ENCODE measurements around the gene SNX15.

DNA sequence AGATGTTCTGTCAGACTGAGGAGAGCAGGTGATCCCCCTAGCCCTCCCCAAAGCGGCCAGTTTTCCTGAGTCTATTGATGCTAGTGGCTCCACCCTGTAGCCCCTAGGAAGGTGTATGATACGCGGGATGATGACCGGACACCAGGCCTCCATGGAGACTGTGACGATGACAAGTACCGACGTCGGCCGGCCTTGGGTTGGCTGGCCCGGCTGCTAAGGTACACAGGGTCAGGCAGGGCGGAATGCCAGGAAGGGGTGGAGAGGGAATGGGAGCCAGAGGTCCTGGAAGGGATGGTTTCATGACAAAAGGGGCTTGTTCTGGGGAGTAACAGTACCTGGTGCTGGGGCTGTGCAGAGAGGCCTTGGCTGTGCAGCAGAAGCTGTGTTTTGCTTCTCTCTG lies 60.0 kb downstream of the SNX15 start:
- TF ChIP-seq, protein P1, sequence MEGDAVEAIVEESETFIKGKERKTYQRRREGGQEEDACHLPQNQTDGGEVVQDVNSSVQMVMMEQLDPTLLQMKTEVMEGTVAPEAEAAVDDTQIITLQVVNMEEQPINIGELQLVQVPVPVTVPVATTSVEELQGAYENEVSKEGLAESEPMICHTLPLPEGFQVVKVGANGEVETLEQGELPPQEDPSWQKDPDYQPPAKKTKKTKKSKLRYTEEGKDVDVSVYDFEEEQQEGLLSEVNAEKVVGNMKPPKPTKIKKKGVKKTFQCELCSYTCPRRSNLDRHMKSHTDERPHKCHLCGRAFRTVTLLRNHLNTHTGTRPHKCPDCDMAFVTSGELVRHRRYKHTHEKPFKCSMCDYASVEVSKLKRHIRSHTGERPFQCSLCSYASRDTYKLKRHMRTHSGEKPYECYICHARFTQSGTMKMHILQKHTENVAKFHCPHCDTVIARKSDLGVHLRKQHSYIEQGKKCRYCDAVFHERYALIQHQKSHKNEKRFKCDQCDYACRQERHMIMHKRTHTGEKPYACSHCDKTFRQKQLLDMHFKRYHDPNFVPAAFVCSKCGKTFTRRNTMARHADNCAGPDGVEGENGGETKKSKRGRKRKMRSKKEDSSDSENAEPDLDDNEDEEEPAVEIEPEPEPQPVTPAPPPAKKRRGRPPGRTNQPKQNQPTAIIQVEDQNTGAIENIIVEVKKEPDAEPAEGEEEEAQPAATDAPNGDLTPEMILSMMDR (IDR thresholded peaks at IDR 0.05), result no peak
- no peak for TF ChIP-seq POLR2A (IDR thresholded peaks at IDR 0.05)
